ENCODE data around the gene SLC26A3. TPM values are rescaled to one million over a fixed set of nuclear protein-coding genes. Genes with fewer than 3 reads are reported as not detected.

SLC26A3 gene
- total and polyA plus RNA-seq, 2 experiments from 2014 or later, result not detected

GRCh38 chr7:107767391-107767790 is 35.6 kb downstream of the SLC26A3 start:
- no peak overlapping the region for H3K27ac Mint-ChIP-seq
- H3F3A ChIP-seq (replicated peaks; ENCODE audit: low read depth), result no peaks in the 10 kb centered on the region
- no peaks in the 10 kb centered on the region for H3K9me2 ChIP-seq (ENCODE audit: insufficient read depth)
- H3K4me1 Mint-ChIP-seq, result no peaks in the 10 kb centered on the region
- ATAC-seq (no peak), DNase-seq (ENCODE audit: low spot score) (no peak)
- no peaks in the 10 kb centered on the region for H3K79me2 ChIP-seq (replicated peaks; ENCODE audit: insufficient read depth)
- H3K9me3 Mint-ChIP-seq, result no peaks in the 10 kb centered on the region; the same call in 2 of the 3 replicates
- no peaks in the 10 kb centered on the region for H3K36me3 Mint-ChIP-seq (ENCODE audit: low read depth)
- peaks cover 3% of the 10 kb centered on the region for H3K27me3 Mint-ChIP-seq (ENCODE audit: insufficient read depth, low read depth, poor library complexity)
- no peaks in the 10 kb centered on the region for H3K4me1 ChIP-seq (ENCODE audit: insufficient read depth)
- H3K36me3 ChIP-seq (ENCODE audit: insufficient read depth), result no peaks in the 10 kb centered on the region
- no peak overlapping the region for H3K27ac ChIP-seq (ENCODE audit: low read depth)
- TF ChIP-seq ZNF331 (CRISPR knock-in tag; IDR thresholded peaks at IDR 0.05; ENCODE audit: low read depth) (no peak), CTCF (conservative IDR thresholded peaks at IDR 0.05; ENCODE audit: low read depth in 2 of 2) (no peak), CREB1 (CRISPR knock-in tag; IDR thresholded peaks at IDR 0.05; ENCODE audit: low read depth) (no peak), ZNF114 (CRISPR knock-in tag; IDR thresholded peaks at IDR 0.05) (no peak), EZH2 (IDR thresholded peaks at IDR 0.05; ENCODE audit: low read depth, unreplicated experiment) (no peak), STAT1 (IDR thresholded peaks at IDR 0.05; ENCODE audit: unreplicated experiment) (no peak), ETS1 (IDR thresholded peaks at IDR 0.05) (no peak)
- H3K27me3 ChIP-seq (ENCODE audit: insufficient read depth), result no peaks in the 10 kb centered on the region
- H3K4me2 ChIP-seq, result no peak overlapping the region
- H4K20me1 ChIP-seq (replicated peaks; ENCODE audit: insufficient read depth), result no peaks in the 10 kb centered on the region
- no peak overlapping the region for H3K4me3 Mint-ChIP-seq
- no peak overlapping the region for H2AFZ ChIP-seq
- no peak overlapping the region for H3K4me3 ChIP-seq

- H3K9me2 ChIP-seq (ENCODE audit: insufficient read depth), result no peaks in the 10 kb centered on the region
- Mint-ChIP-seq H3K27ac (no peak overlapping the region), H3K36me3 (ENCODE audit: low read depth) (peaks cover 40% of the 10 kb centered on the region), H3K4me3 (no peak overlapping the region), H3K4me1 (no peaks in the 10 kb centered on the region), H3K9me3 (no peaks in the 10 kb centered on the region), H3K27me3 (ENCODE audit: insufficient read depth, low read depth, poor library complexity) (no peaks in the 10 kb centered on the region)
- no peak for ATAC-seq
- no peak overlapping the region for H3K27ac ChIP-seq (ENCODE audit: low read depth)
- H3K4me3 ChIP-seq, result no peak overlapping the region
- H3K4me1 ChIP-seq (ENCODE audit: insufficient read depth), result no peaks in the 10 kb centered on the region
- H4K20me1 ChIP-seq (replicated peaks; ENCODE audit: insufficient read depth), result peaks cover 15% of the 10 kb centered on the region; the same call in 1 of the 2 replicates
- H3K79me2 ChIP-seq (replicated peaks; ENCODE audit: insufficient read depth), result no peaks in the 10 kb centered on the region
- no peak for TF ChIP-seq ZNF331 (CRISPR knock-in tag; IDR thresholded peaks at IDR 0.05; ENCODE audit: low read depth)
- no peaks in the 10 kb centered on the region for H3K27me3 ChIP-seq (ENCODE audit: insufficient read depth)
- no peak for DNase-seq (ENCODE audit: low spot score)
- H3K4me2 ChIP-seq, result no peak overlapping the region
- H2AFZ ChIP-seq, result no peak overlapping the region
- no peaks in the 10 kb centered on the region for H3F3A ChIP-seq (replicated peaks; ENCODE audit: low read depth)
- H3K36me3 ChIP-seq (ENCODE audit: insufficient read depth), result peaks cover 40% of the 10 kb centered on the region; the same call in 1 of the 2 replicates
These were observed 44.4 kb downstream of the SLC26A3 start for GRCh38 chr7:107758667-107759066.

- Histone ChIP-seq H3K4me2 (no peak overlapping the region), H3K4me3 (no peak overlapping the region), H3K27me3 (ENCODE audit: insufficient read depth) (no peaks in the 10 kb centered on the region), H3K36me3 (ENCODE audit: insufficient read depth) (peaks cover 62% of the 10 kb centered on the region; the same call in 1 of the 2 replicates), H3F3A (replicated peaks; ENCODE audit: low read depth) (no peaks in the 10 kb centered on the region), H3K79me2 (replicated peaks; ENCODE audit: insufficient read depth) (peaks cover 5% of the 10 kb centered on the region), H3K4me1 (ENCODE audit: insufficient read depth) (no peaks in the 10 kb centered on the region), H2AFZ (no peak overlapping the region), H3K9me2 (ENCODE audit: insufficient read depth) (no peaks in the 10 kb centered on the region), H3K27ac (ENCODE audit: low read depth) (no peak overlapping the region), H4K20me1 (replicated peaks; ENCODE audit: insufficient read depth) (peaks cover 15% of the 10 kb centered on the region; the same call in 1 of the 2 replicates)
- ATAC-seq, result no peak
- TF ChIP-seq POLR2AphosphoS5 (IDR thresholded peaks at IDR 0.05; ENCODE audit: low read depth), result no peak
- TF ChIP-seq CTCF (conservative IDR thresholded peaks at IDR 0.05; ENCODE audit: low read depth in 2 of 2), result peak in 1 of 2 experiments; percentile 28; a peak in 2 of 4 replicates
- Mint-ChIP-seq H3K4me1 (no peaks in the 10 kb centered on the region), H3K4me3 (no peak overlapping the region), H3K27ac (no peak overlapping the region), H3K27me3 (ENCODE audit: insufficient read depth, low read depth, poor library complexity) (no peaks in the 10 kb centered on the region), H3K9me3 (no peaks in the 10 kb centered on the region), H3K36me3 (ENCODE audit: low read depth) (peaks cover 77% of the 10 kb centered on the region)
- DNase-seq (ENCODE audit: low spot score), result no peak
These were observed 48.4 kb downstream of the SLC26A3 start for GRCh38 chr7:107754642-107755041.
